HEK293T (cell line): ENCODE results near the gene GALNT11.

ENCODE experiments used
- CTCF ChIA-PET: fragments of 350-600 bp; formaldehyde crosslinking; extraction: SDS; loops from one replicate; lab custom pipeline; 2021; ENCODE audit warnings: antibody characterized with exemption, inconsistent platforms; lab: Yijun Ruan, JAX
- POLR2A ChIA-PET: fragments of 350-600 bp; formaldehyde crosslinking; extraction: SDS; loops from one replicate; lab custom pipeline; 2020; ENCODE audit warnings: antibody characterized with exemption, inconsistent platforms; lab: Yijun Ruan, JAX
- DNase-seq: peaks from one replicate; pipeline ENCODE4 v3.0.0; 2012; ENCODE audit warnings: mixed read lengths; ENCODE audit errors: extremely low spot score
- ARNT ChIP-seq: fragments of 450-650 bp; IDR thresholded peaks from 2 replicates; pipeline ENCODE4 v1.6.1; 2017; ENCODE audit warnings: mild to moderate bottlenecking
- BHLHE40 ChIP-seq: fragments of 450-650 bp; IDR thresholded peaks from 2 replicates; pipeline ENCODE4 v1.6.1; 2016; ENCODE audit warnings: mild to moderate bottlenecking, moderate library complexity, borderline replicate concordance
- CTBP1 ChIP-seq: fragments of 450-650 bp; IDR thresholded peaks from 2 replicates; pipeline ENCODE4 v1.6.1; 2016; ENCODE audit warnings: borderline replicate concordance
- ELF4 ChIP-seq: fragments of 450-650 bp; IDR thresholded peaks from 2 replicates; pipeline ENCODE4 v1.6.1; 2017; ENCODE audit warnings: antibody characterized with exemption
- FOXA1 ChIP-seq: fragments of 450-650 bp; IDR thresholded peaks from 2 replicates; pipeline ENCODE4 v1.6.1; 2016; ENCODE audit warnings: mild to moderate bottlenecking
- FOXK2 ChIP-seq: fragments of 450-650 bp; IDR thresholded peaks from 2 replicates; pipeline ENCODE4 v1.6.1; 2016; ENCODE audit warnings: mild to moderate bottlenecking
- FOXM1 ChIP-seq: fragments of 450-650 bp; IDR thresholded peaks from 2 replicates; pipeline ENCODE4 v1.6.1; 2017; ENCODE audit warnings: mild to moderate bottlenecking, borderline replicate concordance
- HDGF ChIP-seq: fragments of 450-650 bp; IDR thresholded peaks from 2 replicates; pipeline ENCODE4 v1.6.1; 2017; ENCODE audit warnings: antibody characterized with exemption, borderline replicate concordance
- L3MBTL2 ChIP-seq: fragments of 450-650 bp; conservative IDR thresholded peaks from 2 replicates; pipeline ENCODE4 v1.6.1; 2016; ENCODE audit warnings: mild to moderate bottlenecking
- LEF1 ChIP-seq: fragments of 450-650 bp; IDR thresholded peaks from 2 replicates; pipeline ENCODE4 v1.6.1; 2017; ENCODE audit warnings: mild to moderate bottlenecking, borderline replicate concordance
- NFRKB ChIP-seq: fragments of 450-650 bp; IDR thresholded peaks from 2 replicates; pipeline ENCODE4 v1.6.1; 2016; ENCODE audit warnings: mild to moderate bottlenecking, moderate library complexity
- PKNOX1 ChIP-seq: fragments of 450-650 bp; IDR thresholded peaks from 2 replicates; pipeline ENCODE4 v1.6.1; 2016
- SP1 ChIP-seq: fragments of 450-650 bp; IDR thresholded peaks from 2 replicates; pipeline ENCODE4 v1.6.1; 2017
- SUZ12 ChIP-seq: fragments of 450-650 bp; IDR thresholded peaks from 2 replicates; pipeline ENCODE4 v1.6.1; 2016; ENCODE audit warnings: mild to moderate bottlenecking
- TARDBP ChIP-seq: fragments of 450-650 bp; IDR thresholded peaks from 2 replicates; pipeline ENCODE4 v1.6.1; 2016
- ZNF384 ChIP-seq: fragments of 450-650 bp; IDR thresholded peaks from 2 replicates; pipeline ENCODE4 v1.6.1; 2016

Gene GALNT11

GRCh38 chr7:152144557-152145245 is 119.2 kb downstream of the GALNT11 start:
- ChIA-PET POLR2A (interaction anchor here (1.0 kb wide), 1 partner anchor 12 kb away, joined by 3 read pairs; no protein-coding TSS in a partner anchor), CTCF (interaction anchor here (0.6 to 1.2 kb wide), 2 partner anchors 69 to 702 kb away, joined by 3 to 4 read pairs; no protein-coding TSS in a partner anchor)
- TF ChIP-seq ARNT (no peak), ELF4 (no peak), BHLHE40 (no peak), FOXK2 (no peak), SUZ12 (no peak), FOXM1 (no peak), L3MBTL2 (no peak), CTBP1 (no peak), FOXA1 (no peak), NFRKB (no peak), HDGF (no peak), ZNF384 (no peak), SP1 (no peak)
- no peak for DNase-seq

- TF ChIP-seq PKNOX1 (peak; percentile 77), FOXA1 (no peak), HDGF (no peak), ELF4 (no peak), L3MBTL2 (no peak)
- DNase-seq, result peak; percentile 69
- ChIA-PET CTCF (interaction anchor here (0.8 kb wide), 1 partner anchor 10 kb away, joined by 4 read pairs; no protein-coding TSS in a partner anchor), POLR2A (no interaction called here)
These were observed 120.5 kb downstream of the GALNT11 start for GRCh38 chr7:152145853-152146466.

DNA sequence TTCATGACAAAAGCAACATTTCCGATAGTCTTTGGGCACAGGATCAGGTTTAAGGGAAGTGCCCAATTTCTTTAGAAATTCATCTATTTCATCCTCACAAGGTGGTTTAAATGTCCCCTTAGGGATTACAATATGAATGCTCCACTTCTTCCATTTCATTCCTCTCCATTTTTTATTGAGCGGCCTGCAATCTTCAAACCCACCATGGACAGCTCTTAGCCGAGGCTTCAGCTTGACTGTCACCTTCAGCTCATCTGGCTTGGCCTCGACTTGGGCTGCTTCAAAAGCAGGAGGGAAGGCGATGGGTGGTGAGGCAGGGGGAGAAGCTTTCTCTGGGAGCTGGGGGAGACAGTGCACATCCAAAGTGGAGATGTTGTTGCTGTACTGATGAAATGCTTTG is 123.2 kb downstream of the GALNT11 start:
- no peak for DNase-seq
- ChIA-PET CTCF (no interaction called here), POLR2A (no interaction called here)
- no peak for TF ChIP-seq FOXA1
- TF ChIP-seq HDGF, result no peak
- no peak for TF ChIP-seq BHLHE40
- TF ChIP-seq CTBP1, result no peak
- TF ChIP-seq SUZ12, result no peak
- no peak for TF ChIP-seq PKNOX1
- no peak for TF ChIP-seq FOXM1
- TF ChIP-seq ARNT, result no peak
- TF ChIP-seq LEF1, result no peak
- no peak for TF ChIP-seq NFRKB
- TF ChIP-seq L3MBTL2, result no peak

- POLR2A ChIA-PET, result no interaction called here
- CTCF ChIA-PET, result no interaction called here
- DNase-seq, result no peak
- no peak for TF ChIP-seq BHLHE40
- no peak for TF ChIP-seq PKNOX1
- TF ChIP-seq NFRKB, result no peak
These were observed 123.9 kb downstream of the GALNT11 start for GRCh38 chr7:152149363-152149762.

DNA sequence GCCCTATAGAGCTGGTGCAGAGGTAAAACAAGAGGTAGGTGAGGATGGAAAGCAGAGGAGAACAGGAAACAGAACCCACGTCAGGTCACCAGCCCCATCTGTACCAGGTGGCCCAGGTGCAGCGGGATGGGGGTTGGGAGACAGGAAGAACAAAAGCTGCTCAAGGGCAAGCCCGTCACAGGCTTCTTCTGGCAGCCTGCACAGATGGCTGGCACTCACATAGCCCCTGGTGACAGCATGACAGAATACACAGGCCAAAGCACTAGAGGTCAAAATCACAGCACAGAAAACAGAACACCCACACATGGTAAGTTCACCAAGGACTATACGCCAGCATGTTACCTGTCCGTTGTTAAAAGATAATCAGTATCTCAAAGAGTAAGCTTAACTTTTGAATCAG is 126.8 kb downstream of the GALNT11 start:
- TF ChIP-seq L3MBTL2 (no peak), SUZ12 (no peak), PKNOX1 (no peak), CTBP1 (no peak), ZNF384 (no peak), LEF1 (no peak), FOXK2 (no peak), HDGF (no peak), ELF4 (no peak), FOXM1 (no peak), TARDBP (no peak), ARNT (no peak), BHLHE40 (no peak), SP1 (no peak), FOXA1 (no peak), NFRKB (no peak)
- POLR2A ChIA-PET, result no interaction called here
- CTCF ChIA-PET, result no interaction called here
- no peak for DNase-seq
